K562 (cell line): ENCODE measurements around the gene NYNRIN. TPM values are rescaled to one million over a fixed set of nuclear protein-coding genes. Genes with fewer than 3 reads are reported as not detected.

ENCODE experiments used
- ARID2 ChIP-seq: fragments of 450-650 bp; IDR thresholded peaks from 2 replicates; pipeline ENCODE4 v1.6.1; 2017; ENCODE audit warnings: antibody characterized with exemption, mild to moderate bottlenecking
- DMBX1 ChIP-seq: fragments of 250-450 bp; sonication (Bioruptor Pico); IDR thresholded peaks from 2 replicates; pipeline ENCODE4 v1.8.0; 2022; ENCODE audit warnings: inconsistent platforms, mild to moderate bottlenecking, moderate library complexity, borderline replicate concordance
- ETV6 ChIP-seq, 3 experiments: fragments of 150-350 bp in 1 of 3; sonication (generic) in 1 of 3; formaldehyde crosslinking in 1 of 3; IDR thresholded peaks; 2 replicates each; pipeline versions ENCODE4 v1.6.1 to v1.8.0; 2014 to 2022; ENCODE audit warnings: borderline replicate concordance in 2 of 3, low read depth in 2 of 3, antibody characterized with exemption in 1 of 3, low read length in 1 of 3, mild to moderate bottlenecking in 1 of 3, missing genetic modification reagents in 1 of 3
- HINFP ChIP-seq: fragments of 450-650 bp; conservative IDR thresholded peaks from 2 replicates; pipeline ENCODE4 v1.6.1; 2016; ENCODE audit warnings: missing genetic modification characterization, low read depth, mild to moderate bottlenecking, control low read depth, missing compliant biosample characterization
- MCM2 ChIP-seq: fragments of 450-650 bp; IDR thresholded peaks from 2 replicates; pipeline ENCODE4 v1.6.1; 2017; ENCODE audit warnings: low read depth, mild to moderate bottlenecking
- MCM7 ChIP-seq, 2 experiments: fragments of 450-650 bp; IDR thresholded peaks; 2 replicates each; pipeline ENCODE4 v1.6.1; 2016 to 2018
- RAD21 ChIP-seq, 2 experiments: fragments of 250-450 bp in 1 of 2; fragments of 450-650 bp in 1 of 2; sonication (Bioruptor Pico) in 1 of 2; formaldehyde crosslinking in 1 of 2; IDR thresholded peaks in 1 of 2; conservative IDR thresholded peaks in 1 of 2; 2 replicates each; pipeline versions ENCODE4 v1.4.0 to v1.8.0; 2020 to 2022; ENCODE audit warnings: mild to moderate bottlenecking in 2 of 2, moderate library complexity in 1 of 2
- SMAD3 ChIP-seq: fragments of 450-650 bp; formaldehyde crosslinking; conservative IDR thresholded peaks from 2 replicates; pipeline ENCODE4 v1.4.0; 2020; ENCODE audit warnings: mild to moderate bottlenecking
- TCF7L2 ChIP-seq: fragments of 150-350 bp; IDR thresholded peaks from 2 replicates; pipeline ENCODE4 v1.6.1; 2016; ENCODE audit warnings: low read depth, mild to moderate bottlenecking, low read length, moderate library complexity
- TCFL5 ChIP-seq: fragments of 250-450 bp; sonication (Bioruptor Pico); conservative IDR thresholded peaks from 2 replicates; pipeline ENCODE4 v1.6.1; 2021; ENCODE audit warnings: mild to moderate bottlenecking, moderate library complexity, matching md5 sums
- ZFX ChIP-seq: sonication (generic); formaldehyde crosslinking; IDR thresholded peaks from 2 replicates; pipeline ENCODE4 v1.8.0; 2022; ENCODE audit warnings: mild to moderate bottlenecking, missing genetic modification reagents, moderate library complexity
- ZNF407 ChIP-seq: fragments of 450-650 bp; IDR thresholded peaks from 2 replicates; pipeline ENCODE4 v1.6.1; 2016; ENCODE audit warnings: low read depth
- ZNF77 ChIP-seq: fragments of 250-450 bp; sonication (Bioruptor Pico); IDR thresholded peaks from 2 replicates; pipeline ENCODE4 v1.5.0; 2020
- ZNF780A ChIP-seq: fragments of 250-450 bp; sonication (Bioruptor Pico); IDR thresholded peaks from 2 replicates; pipeline ENCODE4 v1.5.0; 2021; ENCODE audit warnings: mild to moderate bottlenecking
- ZNF830 ChIP-seq: fragments of 250-450 bp; sonication (Bioruptor Pico); IDR thresholded peaks from 2 replicates; pipeline ENCODE4 v1.5.0; 2021; ENCODE audit warnings: mild to moderate bottlenecking
- polyA plus RNA-seq, 8 experiments: library from polyadenylated mRNA; depleted of rRNA in 4 of 8; stranded (reverse) in 5 of 8; unstranded in 3 of 8; fragments of >200 nt; fragmentation: Nextera tagmentation in 2 of 8; fragmentation: Illumina TruSeq in 1 of 8; extraction: Ambion mirVana in 2 of 8; extraction: Trizol in 1 of 8; gene quantifications; 2 replicates each; pipeline versions ENCODE4 v1.2.1 to v1.2.3, GENCODE V29; 2011 to 2014; ENCODE audit warnings: inconsistent platforms in 1 of 8, missing spikeins in 1 of 8
- total RNA-seq, 7 experiments: library from RNA; depleted of rRNA in 6 of 7; stranded (reverse); fragments of >200 nt in 6 of 7; fragmentation: Illumina TruSeq in 2 of 7; extraction: Trizol in 2 of 7; gene quantifications; 2 replicates each; pipeline versions ENCODE4 v1.2.1 to v1.2.3, GENCODE V29; 2011 to 2021; ENCODE audit warnings: low replicate concordance in 1 of 7
- TF ChIP-seq, protein P1 (sequence below): fragments of 450-650 bp; IDR thresholded peaks from 2 replicates; pipeline ENCODE4 v1.6.1; 2016; ENCODE audit warnings: antibody characterized with exemption

NYNRIN gene
- total and polyA plus RNA-seq, 9 of the 15 experiments (the other 6 are each of a cell fraction or from before 2014, with no cell fraction given), result 0.04 to 1.2 (median 0.28) TPM

GRCh38 chr14:24431569-24432258 lies 32.9 kb downstream of the NYNRIN start (continued):
- no peak for TF ChIP-seq DMBX1 (CRISPR knock-in tag)
- TF ChIP-seq ZFX (CRISPR knock-in tag), result no peak
- TF ChIP-seq MCM2, result no peak
- TF ChIP-seq MCM7 (IDR thresholded peaks at IDR 0.05), result no peak
- TF ChIP-seq ETV6 (IDR thresholded peaks at IDR 0.05; ENCODE audit: borderline replicate concordance in 1 of 2, low read depth in 2 of 2, low read length in 1 of 2), result no peak
- TF ChIP-seq ETV6 (CRISPR knock-in tag; IDR thresholded peaks at IDR 0.05; ENCODE audit: borderline replicate concordance), result no peak
- no peak for TF ChIP-seq ZNF407
- TF ChIP-seq SMAD3 (CRISPR knock-in tag), result no peak
- no peak for TF ChIP-seq TCFL5 (CRISPR knock-in tag)
- TF ChIP-seq RAD21 (CRISPR knock-in tag; conservative IDR thresholded peaks at IDR 0.05 in 1 of 2, IDR thresholded peaks at IDR 0.05 in 1 of 2), result peak; percentile 74 to 90
- TF ChIP-seq TCF7L2, result no peak
- no peak for TF ChIP-seq HINFP
- peak; percentile 89 for TF ChIP-seq ARID2
- TF ChIP-seq, protein P1, sequence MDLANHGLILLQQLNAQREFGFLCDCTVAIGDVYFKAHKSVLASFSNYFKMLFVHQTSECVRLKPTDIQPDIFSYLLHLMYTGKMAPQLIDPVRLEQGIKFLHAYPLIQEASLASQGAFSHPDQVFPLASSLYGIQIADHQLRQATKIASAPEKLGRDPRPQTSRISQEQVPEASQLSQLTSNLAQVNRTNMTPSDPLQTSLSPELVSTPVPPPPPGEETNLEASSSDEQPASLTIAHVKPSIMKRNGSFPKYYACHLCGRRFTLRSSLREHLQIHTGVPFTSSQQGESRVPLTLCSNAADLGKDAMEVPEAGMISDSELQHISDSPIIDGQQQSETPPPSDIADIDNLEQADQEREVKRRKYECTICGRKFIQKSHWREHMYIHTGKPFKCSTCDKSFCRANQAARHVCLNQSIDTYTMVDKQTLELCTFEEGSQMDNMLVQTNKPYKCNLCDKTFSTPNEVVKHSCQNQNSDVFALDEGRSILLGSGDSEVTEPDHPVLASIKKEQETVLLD, result no peak
- TF ChIP-seq ZNF77 (CRISPR knock-in tag), result no peak
- no peak for TF ChIP-seq ZNF830 (CRISPR knock-in tag)
- no peak for TF ChIP-seq ZNF780A (CRISPR knock-in tag)
